Stomach (tissue), 9 donors: Measurements from ENCODE around the gene FITM2. TPM values are rescaled to one million over a fixed set of nuclear protein-coding genes. Genes with fewer than 3 reads are reported as not detected.
A peak's percentile ranks its signal among the peaks of the same experiment; 100 is the strongest.

Experiments used
- DNase-seq, 2 donors: peaks; one replicate each; pipeline versions ENCODE4 v3.0.0 to v3.0.0-alpha.2; 2013 to 2019
- H3K27ac ChIP-seq, 5 donors: fragments of 200-600 bp in 4 of 5; sonication (generic) in 4 of 5; one replicate each; pipeline ENCODE4 v1.5.1; 2013 to 2019; ENCODE audit warnings: mild to moderate bottlenecking in 1 of 5, moderate library complexity in 1 of 5
- H3K27me3 ChIP-seq, 3 donors: fragments of 200-600 bp; sonication (generic); one replicate each; pipeline ENCODE4 v1.5.1; 2017 to 2019; ENCODE audit warnings: mixed run types in 1 of 3
- H3K36me3 ChIP-seq, 4 donors: fragments of 200-600 bp; sonication (generic); 1 replicate in 3 of 4; 2 replicates in 1 of 4; pipeline ENCODE4 v1.5.1; 2016 to 2019
- H3K4me1 ChIP-seq, 4 donors: fragments of 200-600 bp; sonication (generic); one replicate each; pipeline ENCODE4 v1.5.1; 2016 to 2019
- H3K4me3 ChIP-seq, 4 donors: fragments of 200-600 bp; sonication (generic) in 3 of 4; one replicate each; pipeline ENCODE4 v1.5.1; 2016 to 2019; ENCODE audit warnings: mild to moderate bottlenecking in 1 of 4
- H3K9me3 ChIP-seq, 4 donors: fragments of 200-600 bp; sonication (generic); one replicate each; pipeline ENCODE4 v1.5.1; 2016 to 2019
- CTCF ChIP-seq, 7 experiments: fragments of 450-650 bp in 4 of 7; fragments of 200-600 bp in 3 of 7; sonication (generic) in 3 of 7; IDR thresholded peaks; one replicate each; pipeline ENCODE4 v1.5.1; 2016 to 2019; ENCODE audit warnings: antibody characterized with exemption in 7 of 7, control low read depth in 2 of 7, mild to moderate bottlenecking in 1 of 7
- EP300 ChIP-seq: sonication (generic); formaldehyde crosslinking; IDR thresholded peaks from one replicate; pipeline ENCODE4 v1.6.1; 2017; ENCODE audit warnings: antibody characterized with exemption
- POLR2A ChIP-seq, 4 donors: fragments of 450-650 bp; IDR thresholded peaks; one replicate each; pipeline ENCODE4 v1.6.1; 2016; ENCODE audit warnings: antibody characterized with exemption in 4 of 4, control low read depth in 2 of 4, mild to moderate bottlenecking in 1 of 4, moderate library complexity in 1 of 4
- POLR2AphosphoS5 ChIP-seq, 3 donors: sonication (generic); formaldehyde crosslinking; IDR thresholded peaks; one replicate each; pipeline ENCODE4 v1.6.1; 2016; ENCODE audit warnings: antibody characterized with exemption in 3 of 3
- WGBS, 5 donors: extraction: QIAGEN DNeasy Blood & Tissue Kit in 3 of 5; methylation state at CpG; one replicate each; pipeline versions ENCODE4 v1.1.5 to v1.1.7; 2013 to 2018; 5-methylcytosine and 5-hydroxymethylcytosine counted together
- intact Hi-C: fragments of 100-400 bp; cut with DNase I; formaldehyde crosslinking; loops from one replicate; pipeline ENCODE4 v1.15.1; 2023; ENCODE audit warnings: low total_unique reads
- polyA plus RNA-seq, 3 donors: library from polyadenylated mRNA; stranded (reverse); fragments of 200-250 nt; gene quantifications; one replicate each; pipeline ENCODE4 v1.2.3, GENCODE V29; 2013
- total RNA-seq, 5 donors: library from RNA; depleted of rRNA; stranded (reverse); fragments of >200 nt; gene quantifications; one replicate each; pipeline versions ENCODE4 v1.1.0 to v1.2.3, GENCODE V29; 2014 to 2016
- donor health status: healthy with polysubstance abuse.
- donor health status: Bipolar disorder and iron deficiency.
- donor health status: healthy.

The FITM2 gene
- total and polyA plus RNA-seq, 8 donors: 0.46 to 5.7 (median 2.8) TPM

GRCh38 chr20:44345147-44345546 lies 34.1 kb upstream of the FITM2 start:
- 85 to 91% (median 86%) methylated on average over 7 to 8 of the region's 8 CpGs for WGBS, 5 donors

GRCh38 chr20:44344723-44345122 lies 33.7 kb upstream of the FITM2 start:
- H3K27ac ChIP-seq: no peak overlapping the region

More at GRCh38 chr20:44345147-44345546, 34.1 kb upstream of the FITM2 start:
- Histone ChIP-seq H3K27me3 (peaks cover 0 to 6% (median 0%) of the 10 kb centered on the region in 3 donors), H3K9me3 (no peaks in the 10 kb centered on the region), H3K36me3 (no peaks in the 10 kb centered on the region), H3K27ac (no peak overlapping the region), H3K4me3 (no peak overlapping the region), H3K4me1 (peaks cover 0 to 4% (median 0%) of the 10 kb centered on the region in 4 donors)
- no peak for DNase-seq
- TF ChIP-seq EP300 (no peak), POLR2A (IDR thresholded peaks at IDR 0.05) (no peak), POLR2AphosphoS5 (IDR thresholded peaks at IDR 0.05) (no peak), CTCF (IDR thresholded peaks at IDR 0.05) (no peak)
- intact Hi-C loops: no loop called here

GRCh38 chr20:44343162-44343675 lies 32.2 kb upstream of the FITM2 start:
- peaks cover 0 to 11% (median 0%) of the 10 kb centered on the region in 3 donors for H3K27me3 ChIP-seq
- no peak for DNase-seq
- no peaks in the 10 kb centered on the region for H3K9me3 ChIP-seq
- H3K27ac ChIP-seq: no peak overlapping the region
- WGBS, 5 donors: 82 to 90% (median 84%) methylated on average over 11 to 12 of the region's 12 CpGs
- H3K36me3 ChIP-seq: no peaks in the 10 kb centered on the region
- TF ChIP-seq CTCF (IDR thresholded peaks at IDR 0.05) (no peak), EP300 (no peak), POLR2A (IDR thresholded peaks at IDR 0.05) (no peak), POLR2AphosphoS5 (IDR thresholded peaks at IDR 0.05) (no peak)
- intact Hi-C loops: no loop called here
- peaks cover 0 to 4% (median 0%) of the 10 kb centered on the region in 4 donors for H3K4me1 ChIP-seq
- no peak overlapping the region for H3K4me3 ChIP-seq

More at GRCh38 chr20:44344723-44345122, 33.7 kb upstream of the FITM2 start:
- DNase-seq: no peak
- intact Hi-C loops: no loop called here
- Histone ChIP-seq H3K9me3 (no peaks in the 10 kb centered on the region), H3K4me1 (peaks cover 0 to 4% (median 0%) of the 10 kb centered on the region in 4 donors), H3K4me3 (no peak overlapping the region), H3K27me3 (peaks cover 0 to 6% (median 0%) of the 10 kb centered on the region in 3 donors), H3K36me3 (no peaks in the 10 kb centered on the region)
- 30 to 45% (median 33%) methylated on average over 4 of the region's 4 CpGs for WGBS, 5 donors
- TF ChIP-seq POLR2AphosphoS5 (IDR thresholded peaks at IDR 0.05) (no peak), EP300 (no peak), POLR2A (IDR thresholded peaks at IDR 0.05) (no peak), CTCF (IDR thresholded peaks at IDR 0.05) (no peak)

- Histone ChIP-seq H3K36me3 (no peaks in the 10 kb centered on the region), H3K4me3 (no peak overlapping the region), H3K9me3 (no peaks in the 10 kb centered on the region), H3K4me1 (peaks cover 0 to 4% (median 0%) of the 10 kb centered on the region in 4 donors), H3K27me3 (peaks cover 0 to 20% (median 4%) of the 10 kb centered on the region in 3 donors), H3K27ac (no peak overlapping the region)
- peak in 1 of 2 donors; percentile 29 for DNase-seq
- WGBS, 5 donors: 57 to 72% (median 67%) methylated on average over 6 of the region's 6 CpGs
- TF ChIP-seq POLR2A (IDR thresholded peaks at IDR 0.05) (no peak), EP300 (no peak), POLR2AphosphoS5 (IDR thresholded peaks at IDR 0.05) (no peak), CTCF (IDR thresholded peaks at IDR 0.05) (no peak)
- intact Hi-C loops: no loop called here
These were observed 31.2 kb upstream of the FITM2 start for GRCh38 chr20:44342248-44342647.
